Thyroid gland (tissue), 4 donors: ENCODE measurements around the gene PPP5C.

ENCODE experiments used
- POLR2A ChIP-seq, 2 donors: fragments of 450-650 bp; IDR thresholded peaks; one replicate each; pipeline ENCODE4 v1.6.1; 2017; ENCODE audit warnings: antibody characterized with exemption in 2 of 2, mild to moderate bottlenecking in 2 of 2, moderate library complexity in 1 of 2
- TF ChIP-seq, protein P1 (sequence below), 6 experiments: fragments of 200-600 bp in 3 of 6; fragments of 450-650 bp in 3 of 6; sonication (generic) in 3 of 6; IDR thresholded peaks; one replicate each; pipeline ENCODE4 v1.5.1; 2016 to 2019; ENCODE audit warnings: antibody characterized with exemption in 6 of 6, mild to moderate bottlenecking in 2 of 6, inconsistent platforms in 1 of 6, moderate library complexity in 1 of 6

DNA sequence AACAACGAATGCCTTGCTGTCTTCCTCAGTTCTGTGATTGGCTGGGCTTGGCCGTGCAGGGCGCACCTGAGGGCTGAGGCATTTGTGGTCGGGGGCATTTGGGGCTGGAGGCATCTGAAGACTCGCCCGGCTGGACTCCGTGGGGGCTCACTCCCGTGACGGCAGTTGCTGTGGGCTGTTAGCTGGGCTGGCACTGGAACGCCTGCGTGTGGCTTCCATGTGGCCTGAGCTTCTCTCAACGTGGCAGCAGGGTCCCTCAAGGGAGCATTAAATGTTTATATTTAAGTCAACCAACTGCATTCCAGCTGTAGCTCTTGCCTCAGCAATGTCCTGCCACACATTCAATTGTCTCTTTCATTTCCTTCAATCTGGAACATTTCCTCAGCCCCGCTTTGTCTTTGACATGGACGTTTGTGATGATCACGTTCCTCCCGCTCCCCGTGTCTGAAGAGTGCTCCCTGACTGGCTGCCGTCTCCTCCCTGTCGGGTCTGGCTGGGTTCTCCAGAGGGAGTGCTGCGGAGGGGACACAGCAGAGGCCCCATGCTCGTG, 45.4 kb downstream of the PPP5C start:
- no peak for TF ChIP-seq POLR2A (IDR thresholded peaks at IDR 0.05)
- TF ChIP-seq, protein P1, sequence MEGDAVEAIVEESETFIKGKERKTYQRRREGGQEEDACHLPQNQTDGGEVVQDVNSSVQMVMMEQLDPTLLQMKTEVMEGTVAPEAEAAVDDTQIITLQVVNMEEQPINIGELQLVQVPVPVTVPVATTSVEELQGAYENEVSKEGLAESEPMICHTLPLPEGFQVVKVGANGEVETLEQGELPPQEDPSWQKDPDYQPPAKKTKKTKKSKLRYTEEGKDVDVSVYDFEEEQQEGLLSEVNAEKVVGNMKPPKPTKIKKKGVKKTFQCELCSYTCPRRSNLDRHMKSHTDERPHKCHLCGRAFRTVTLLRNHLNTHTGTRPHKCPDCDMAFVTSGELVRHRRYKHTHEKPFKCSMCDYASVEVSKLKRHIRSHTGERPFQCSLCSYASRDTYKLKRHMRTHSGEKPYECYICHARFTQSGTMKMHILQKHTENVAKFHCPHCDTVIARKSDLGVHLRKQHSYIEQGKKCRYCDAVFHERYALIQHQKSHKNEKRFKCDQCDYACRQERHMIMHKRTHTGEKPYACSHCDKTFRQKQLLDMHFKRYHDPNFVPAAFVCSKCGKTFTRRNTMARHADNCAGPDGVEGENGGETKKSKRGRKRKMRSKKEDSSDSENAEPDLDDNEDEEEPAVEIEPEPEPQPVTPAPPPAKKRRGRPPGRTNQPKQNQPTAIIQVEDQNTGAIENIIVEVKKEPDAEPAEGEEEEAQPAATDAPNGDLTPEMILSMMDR (IDR thresholded peaks at IDR 0.05), result no peak
